Sigmoid colon (tissue), 7 donors: ENCODE data around the gene CHPF2. TPM values are rescaled to one million over a fixed set of nuclear protein-coding genes. Genes with fewer than 3 reads are reported as not detected.

ENCODE experiments used
- DNase-seq: peaks from one replicate; pipeline ENCODE4 v3.0.0-alpha.2; 2019
- H3K27ac ChIP-seq, 4 donors: fragments of 200-600 bp; sonication (generic); one replicate each; pipeline ENCODE4 v1.5.1; 2016 to 2019; ENCODE audit warnings: mild to moderate bottlenecking in 1 of 4
- H3K27me3 ChIP-seq, 3 donors: fragments of 200-600 bp; sonication (generic); one replicate each; pipeline ENCODE4 v1.5.1; 2019; ENCODE audit warnings: mild to moderate bottlenecking in 1 of 3
- H3K36me3 ChIP-seq, 4 donors: fragments of 200-600 bp; sonication (generic); one replicate each; pipeline ENCODE4 v1.5.1; 2016 to 2019
- H3K4me1 ChIP-seq, 4 donors: fragments of 200-600 bp; sonication (generic); one replicate each; pipeline ENCODE4 v1.5.1; 2017 to 2019
- H3K4me3 ChIP-seq, 4 donors: fragments of 200-600 bp; sonication (generic); one replicate each; pipeline ENCODE4 v1.5.1; 2017 to 2019; ENCODE audit warnings: mild to moderate bottlenecking in 2 of 4, moderate library complexity in 1 of 4
- H3K9me3 ChIP-seq, 4 donors: fragments of 200-600 bp in 3 of 4; sonication (generic) in 3 of 4; one replicate each; pipeline versions ENCODE4 v1.5.1 to v1.6.1; 2013 to 2019
- EP300 ChIP-seq, 4 donors: sonication (generic); formaldehyde crosslinking; IDR thresholded peaks; one replicate each; pipeline ENCODE4 v1.6.1; 2017; ENCODE audit warnings: antibody characterized with exemption in 4 of 4
- POLR2A ChIP-seq, 2 donors: fragments of 450-650 bp; IDR thresholded peaks; one replicate each; pipeline ENCODE4 v1.6.1; 2016; ENCODE audit warnings: antibody characterized with exemption in 2 of 2, mild to moderate bottlenecking in 2 of 2, moderate library complexity in 2 of 2
- POLR2AphosphoS5 ChIP-seq, 4 donors: sonication (generic); formaldehyde crosslinking; IDR thresholded peaks; one replicate each; pipeline ENCODE4 v1.6.1; 2017; ENCODE audit warnings: antibody characterized with exemption in 4 of 4
- WGBS, 2 donors: extraction: QIAGEN DNeasy Blood & Tissue Kit; methylation state at CpG; one replicate each; pipeline ENCODE4 v1.1.7; 2013; 5-methylcytosine and 5-hydroxymethylcytosine counted together
- intact Hi-C: fragments of 100-400 bp; cut with DNase I; formaldehyde crosslinking; loops from one replicate; pipeline ENCODE4 v1.15.1; 2023
- polyA plus RNA-seq, 3 donors: library from polyadenylated mRNA; stranded (reverse); fragments of 200-250 nt; gene quantifications; one replicate each; pipeline ENCODE4 v1.2.3, GENCODE V29; 2013
- total RNA-seq, 4 donors: library from RNA; depleted of rRNA; stranded (reverse); fragments of >200 nt; gene quantifications; one replicate each; pipeline ENCODE4 v1.1.0, GENCODE V29; 2016
- TF ChIP-seq, protein P1 (sequence below), 4 experiments: fragments of 450-650 bp in 3 of 4; fragments of 200-600 bp in 1 of 4; IDR thresholded peaks; one replicate each; pipeline ENCODE4 v1.5.1; 2016 to 2019; ENCODE audit warnings: antibody characterized with exemption in 4 of 4, mild to moderate bottlenecking in 3 of 4, moderate library complexity in 2 of 4
- donor health status: healthy with polysubstance abuse.
- donor health status: Bipolar disorder and iron deficiency.
- donor health status: healthy.

CHPF2 gene
- total and polyA plus RNA-seq, 7 donors = 5.4 to 36.3 (median 16.4) TPM

DNA sequence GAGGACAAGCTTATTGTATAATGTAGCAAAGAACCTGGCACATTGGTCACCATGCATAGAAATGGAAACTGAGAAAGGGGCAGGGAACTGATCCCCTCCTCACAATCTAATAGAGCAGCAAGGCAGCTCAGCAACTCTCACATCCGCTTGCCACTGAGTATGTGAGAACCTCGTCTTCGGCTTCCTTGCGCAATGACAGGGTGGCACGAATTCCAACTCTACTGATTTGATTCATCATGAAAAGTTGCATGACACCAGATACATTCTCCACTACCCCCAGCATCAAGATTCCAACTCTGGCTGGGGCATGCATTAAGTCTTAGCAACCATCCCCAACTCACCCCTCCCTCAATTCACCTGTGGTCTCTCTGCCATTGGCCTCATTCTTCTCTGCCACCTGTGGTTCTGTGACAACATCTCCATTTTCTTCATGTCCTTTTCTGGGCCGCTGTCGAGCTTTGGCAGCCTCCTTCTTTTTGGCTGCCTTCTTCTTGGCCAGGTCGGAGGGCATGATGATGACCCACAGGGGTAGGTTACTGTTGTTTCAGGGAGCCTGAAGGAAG is 6.3 kb upstream of the CHPF2 start:
- Histone ChIP-seq H3K4me3 (peak overlapping the region; percentile 74 to 91 (median 86)), H3K36me3 (peaks cover 16 to 45% (median 25%) of the 10 kb centered on the region in 4 donors), H3K27ac (peak overlapping the region in 3 of 4 donors; percentile 84 to 87 (median 85)), H3K4me1 (peaks cover 0 to 28% (median 20%) of the 10 kb centered on the region in 4 donors), H3K9me3 (no peaks in the 10 kb centered on the region), H3K27me3 (no peaks in the 10 kb centered on the region)
- intact Hi-C loops = no loop called here
- TF ChIP-seq, protein P1, sequence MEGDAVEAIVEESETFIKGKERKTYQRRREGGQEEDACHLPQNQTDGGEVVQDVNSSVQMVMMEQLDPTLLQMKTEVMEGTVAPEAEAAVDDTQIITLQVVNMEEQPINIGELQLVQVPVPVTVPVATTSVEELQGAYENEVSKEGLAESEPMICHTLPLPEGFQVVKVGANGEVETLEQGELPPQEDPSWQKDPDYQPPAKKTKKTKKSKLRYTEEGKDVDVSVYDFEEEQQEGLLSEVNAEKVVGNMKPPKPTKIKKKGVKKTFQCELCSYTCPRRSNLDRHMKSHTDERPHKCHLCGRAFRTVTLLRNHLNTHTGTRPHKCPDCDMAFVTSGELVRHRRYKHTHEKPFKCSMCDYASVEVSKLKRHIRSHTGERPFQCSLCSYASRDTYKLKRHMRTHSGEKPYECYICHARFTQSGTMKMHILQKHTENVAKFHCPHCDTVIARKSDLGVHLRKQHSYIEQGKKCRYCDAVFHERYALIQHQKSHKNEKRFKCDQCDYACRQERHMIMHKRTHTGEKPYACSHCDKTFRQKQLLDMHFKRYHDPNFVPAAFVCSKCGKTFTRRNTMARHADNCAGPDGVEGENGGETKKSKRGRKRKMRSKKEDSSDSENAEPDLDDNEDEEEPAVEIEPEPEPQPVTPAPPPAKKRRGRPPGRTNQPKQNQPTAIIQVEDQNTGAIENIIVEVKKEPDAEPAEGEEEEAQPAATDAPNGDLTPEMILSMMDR (IDR thresholded peaks at IDR 0.05) = no peak
- TF ChIP-seq POLR2AphosphoS5 (IDR thresholded peaks at IDR 0.05) (no peak), EP300 (IDR thresholded peaks at IDR 0.05) (no peak), POLR2A (IDR thresholded peaks at IDR 0.05) (no peak)
- WGBS, 2 donors = 61 to 66% methylated on average over 8 of the region's 8 CpGs
- DNase-seq = no peak

DNA sequence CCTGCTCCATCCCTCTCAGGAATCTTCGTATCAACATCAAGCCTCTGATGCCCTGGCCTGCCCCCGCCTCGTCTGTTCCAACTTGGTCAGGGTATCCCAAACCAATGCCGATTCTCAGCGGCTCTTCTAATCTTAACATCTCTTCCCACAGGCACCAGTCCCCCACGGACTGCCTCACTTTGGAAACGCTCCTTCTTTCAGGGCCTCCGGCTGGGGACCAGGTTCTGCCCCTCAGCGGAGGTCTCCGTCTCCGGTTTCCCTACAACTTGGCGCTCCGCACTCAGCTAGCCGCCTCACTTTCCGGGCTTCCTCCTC is 5.8 kb upstream of the CHPF2 start:
- 1% methylated on average over 15 of the region's 15 CpGs for WGBS, 2 donors
- DNase-seq = no peak
- H3K4me1 ChIP-seq = peaks cover 0 to 29% (median 22%) of the 10 kb centered on the region in 4 donors
- peak overlapping the region; percentile 84 to 87 (median 84) for H3K27ac ChIP-seq
- H3K36me3 ChIP-seq = peaks cover 14 to 40% (median 24%) of the 10 kb centered on the region in 4 donors
- no peaks in the 10 kb centered on the region for H3K27me3 ChIP-seq
- no peak for TF ChIP-seq POLR2A (IDR thresholded peaks at IDR 0.05)
- no peak for TF ChIP-seq EP300 (IDR thresholded peaks at IDR 0.05)
- no peak for TF ChIP-seq POLR2AphosphoS5 (IDR thresholded peaks at IDR 0.05)
- TF ChIP-seq, protein P1 (IDR thresholded peaks at IDR 0.05) = no peak
- H3K9me3 ChIP-seq = no peaks in the 10 kb centered on the region
- peak overlapping the region; percentile 74 to 91 (median 86) for H3K4me3 ChIP-seq
- intact Hi-C loops = no loop called here

DNA sequence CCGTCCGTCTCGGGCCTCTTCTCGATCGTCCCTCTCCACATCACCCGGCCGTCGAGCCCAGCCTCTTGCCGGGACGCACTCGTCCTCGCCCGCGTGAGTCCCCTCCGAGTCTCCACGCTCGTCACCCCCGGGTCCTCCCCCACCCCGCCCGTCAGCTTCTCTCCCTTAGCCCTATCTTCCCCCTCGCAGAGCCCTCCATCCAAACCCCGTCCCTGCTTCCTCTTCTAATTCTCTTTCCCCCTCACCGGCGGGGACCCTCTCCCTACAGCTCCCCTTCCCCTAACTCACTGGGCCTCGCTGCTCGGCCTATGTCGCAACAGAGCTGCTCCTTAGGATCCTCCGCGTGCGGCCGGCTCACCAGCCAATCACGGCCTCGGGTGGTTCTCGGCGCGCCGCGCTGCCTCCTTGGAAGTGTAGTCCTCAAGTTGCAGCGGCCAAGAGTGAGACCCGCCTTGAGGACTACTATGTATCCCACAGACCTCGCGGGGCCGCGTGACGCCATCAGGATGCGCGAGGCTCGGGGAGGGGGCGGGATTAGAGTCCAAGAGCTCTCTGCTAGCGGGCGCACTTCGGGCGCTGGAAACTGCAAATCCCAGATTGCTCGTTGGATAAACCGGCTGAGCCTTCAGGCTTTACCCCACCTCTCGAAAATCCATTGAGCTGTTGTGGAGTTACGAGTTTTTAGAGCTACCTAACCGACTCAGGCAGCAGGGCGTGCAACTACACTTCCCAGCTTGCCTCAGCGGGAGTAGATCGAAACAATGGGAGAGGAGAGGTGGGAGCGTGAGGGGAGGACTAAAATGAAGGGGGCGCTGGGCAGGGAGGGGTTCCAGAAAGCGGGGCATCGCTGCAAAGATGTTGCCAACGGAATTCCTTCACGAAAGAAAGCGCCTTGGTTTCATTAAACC is 5.2 kb upstream of the CHPF2 start, which contains the start of gene ABCF2:
TSS of gene ABCF2 (minus strand) at position 331 of the 908 bp plus-strand sequence. CDS start 747 bp downstream, outside the sequence.
- no peaks in the 10 kb centered on the region for H3K9me3 ChIP-seq
- H3K27me3 ChIP-seq = no peaks in the 10 kb centered on the region
- peak within 1 kb of the TSS; percentile 84 to 87 (median 84) for H3K27ac ChIP-seq
- H3K4me1 ChIP-seq = peaks cover 0 to 34% (median 27%) of the 10 kb centered on the region in 4 donors
- peak within 1 kb of the TSS; percentile 74 to 91 (median 86) for H3K4me3 ChIP-seq
- WGBS, 2 donors = 0% methylated on average over 68 of the region's 68 CpGs
- H3K36me3 ChIP-seq = peaks cover 10 to 34% (median 22%) of the 10 kb centered on the region in 4 donors
- DNase-seq = peak; percentile 100
- TF ChIP-seq POLR2AphosphoS5 (IDR thresholded peaks at IDR 0.05) (peak; percentile 75 to 87 (median 82)), EP300 (IDR thresholded peaks at IDR 0.05) (no peak), POLR2A (IDR thresholded peaks at IDR 0.05) (peak; percentile 26 to 45)
- TF ChIP-seq, protein P1 (IDR thresholded peaks at IDR 0.05) = no peak
- intact Hi-C loops = no loop called here

DNA sequence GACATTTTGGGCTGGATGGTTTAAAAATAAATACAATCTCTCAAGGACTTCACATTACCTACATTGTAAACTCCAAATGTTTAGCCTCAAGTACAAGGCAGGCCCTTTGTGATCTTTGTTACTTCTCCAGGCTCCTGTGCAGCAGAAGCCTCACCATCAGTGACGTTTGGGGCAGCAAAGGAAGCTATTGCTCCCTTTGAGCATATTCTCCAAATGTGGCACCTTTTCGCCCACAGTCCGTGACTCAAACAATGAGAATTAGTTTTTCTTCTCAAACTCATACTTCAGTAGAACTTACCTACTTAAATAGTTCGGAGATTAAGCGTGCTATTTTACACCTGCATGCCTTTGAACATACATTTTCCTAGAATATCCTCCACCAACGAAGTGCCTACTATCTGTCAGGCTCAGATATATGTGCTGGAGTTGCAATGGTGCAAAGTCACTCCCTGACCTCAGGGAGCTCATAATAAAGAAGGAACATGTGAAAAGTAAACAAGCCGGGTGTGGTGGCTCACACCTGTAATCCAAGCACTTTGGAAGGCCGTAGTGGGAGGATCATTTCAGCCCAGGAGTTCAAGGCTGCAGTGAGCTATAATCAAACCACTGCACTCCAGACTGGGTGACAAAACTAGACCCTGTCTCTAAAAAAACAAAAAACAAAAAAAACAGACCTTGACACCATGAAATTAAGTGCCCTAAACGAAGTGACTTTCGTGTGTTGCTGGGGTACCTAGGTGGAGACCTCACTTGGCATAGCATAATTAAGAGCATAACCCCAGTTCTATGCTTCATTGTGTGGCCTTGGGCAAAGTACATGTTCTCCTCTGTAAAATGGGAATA is 4.0 kb upstream of the CHPF2 start:
- no peak for DNase-seq
- whole genome bisulfite sequencing, 2 donors = 23 to 66% methylated on average over 10 of the region's 10 CpGs
- intact Hi-C loops = no loop called here

More for the DNA sequence above, 4.0 kb upstream of the CHPF2 start:
- peaks cover 0 to 42% (median 31%) of the 10 kb centered on the region in 4 donors for H3K4me1 ChIP-seq
- TF ChIP-seq POLR2AphosphoS5 (IDR thresholded peaks at IDR 0.05) = no peak
- TF ChIP-seq, protein P1 (IDR thresholded peaks at IDR 0.05) = no peak
- H3K4me3 ChIP-seq = peak overlapping the region; percentile 38 to 91 (median 81)
- H3K27ac ChIP-seq = peak overlapping the region; percentile 84 to 87 (median 84)
- H3K9me3 ChIP-seq = no peaks in the 10 kb centered on the region
- H3K27me3 ChIP-seq = no peaks in the 10 kb centered on the region
- peaks cover 10 to 22% (median 15%) of the 10 kb centered on the region in 4 donors for H3K36me3 ChIP-seq
